ENCODE measurements around the gene KRR1.

KRR1 gene

DNA sequence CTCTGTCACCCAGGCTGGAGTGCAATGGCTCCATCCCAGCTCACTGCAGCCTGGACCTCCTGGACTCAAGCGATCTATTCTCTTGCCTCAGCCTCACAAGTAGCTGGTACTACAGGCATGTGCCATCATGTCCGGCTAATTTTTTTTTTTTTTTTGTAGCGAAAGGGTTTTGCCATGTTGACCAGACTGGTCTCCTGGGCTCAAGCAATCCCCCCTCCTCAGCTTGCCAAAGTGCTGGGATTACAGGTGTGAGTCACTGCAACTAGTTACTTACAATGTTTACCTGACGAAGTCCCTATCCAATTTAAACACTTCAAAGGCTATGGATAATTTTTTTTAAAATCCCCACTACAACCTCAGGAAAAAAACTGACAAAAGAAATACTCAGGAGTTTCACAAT is 1.8 kb downstream of the KRR1 start:
- H3K23ac ChIP-seq (ENCODE audit: low read length) = no peak overlapping the region
- H3K36me3 ChIP-seq (ENCODE audit: control insufficient read depth in 1 of 2, insufficient read depth in 2 of 2, low read length in 2 of 2) = no peaks in the 10 kb centered on the region
- H4K8ac ChIP-seq (ENCODE audit: low read depth, low read length) = no peak overlapping the region
- H3K79me1 ChIP-seq (ENCODE audit: low read length) = peaks cover 5% of the 10 kb centered on the region
- H3K27ac ChIP-seq (ENCODE audit: low read depth, low read length) = no peak overlapping the region
- H3K79me2 ChIP-seq (ENCODE audit: control insufficient read depth, insufficient read depth, low read length, poor library complexity) = peaks cover 5% of the 10 kb centered on the region
- H4K12ac ChIP-seq (ENCODE audit: low read depth, low read length) = no peak overlapping the region
- H4K91ac ChIP-seq (ENCODE audit: low read depth, low read length) = no peak overlapping the region
- no peak overlapping the region for H3K4me2 ChIP-seq (ENCODE audit: low read length)
- no peaks in the 10 kb centered on the region for H3K27me3 ChIP-seq (ENCODE audit: insufficient read depth, low read length)
- no peak overlapping the region for H2AFZ ChIP-seq (ENCODE audit: insufficient read depth, low read length, poor library complexity)
- no peak overlapping the region for H2BK120ac ChIP-seq (ENCODE audit: insufficient read depth, low read length, poor library complexity)
- H2BK5ac ChIP-seq (ENCODE audit: low read depth, low read length, poor library complexity) = no peak overlapping the region
- no peak overlapping the region for H2AK5ac ChIP-seq (ENCODE audit: low read length)
- no peaks in the 10 kb centered on the region for H3K9me3 ChIP-seq (ENCODE audit: insufficient read depth, low read depth, low read length)
- no CpG with 5 or more reads among the region's 4 CpGs for WGBS (ENCODE audit: extremely low coverage, insufficient coverage, insufficient read length)
- no peak overlapping the region for H3K9ac ChIP-seq (ENCODE audit: low read length)
- no peak overlapping the region for H3K18ac ChIP-seq (ENCODE audit: low read length)
- no peak overlapping the region for H3K14ac ChIP-seq (ENCODE audit: low read length)
- DNase-seq = no peak
- H2BK12ac ChIP-seq (ENCODE audit: low read length) = no peak overlapping the region
- H3K4me1 ChIP-seq (ENCODE audit: control insufficient read depth in 1 of 2, insufficient read depth in 2 of 2, low read length in 2 of 2) = peaks cover 0 to 2% of the 10 kb centered on the region in 2 experiments
- peak overlapping the region; percentile 12 for H3K4ac ChIP-seq (ENCODE audit: low read depth, low read length)
- no peak overlapping the region for H3K4me3 ChIP-seq (ENCODE audit: low read depth, low read length)

DNA sequence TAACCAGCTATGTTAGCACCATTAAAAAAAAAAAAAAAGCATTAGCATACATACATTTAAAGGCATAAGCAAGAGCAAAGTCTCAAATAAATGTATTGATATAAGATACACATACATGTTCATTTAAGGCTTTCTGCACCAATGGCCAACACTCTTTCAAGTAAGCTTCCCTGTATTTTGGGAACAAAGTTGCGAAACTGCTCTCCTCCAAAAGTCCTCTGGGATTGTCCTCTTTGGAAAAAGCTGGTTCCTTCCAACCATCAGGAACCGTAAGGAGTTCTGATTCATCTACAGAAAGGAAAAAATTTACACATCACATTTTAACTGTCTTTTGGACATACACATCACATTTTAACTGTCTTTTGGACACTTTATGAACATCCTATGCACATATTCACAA is 3.2 kb downstream of the KRR1 start:
- H3K9ac ChIP-seq (ENCODE audit: low read length) = no peak overlapping the region
- no peak overlapping the region for H3K23ac ChIP-seq (ENCODE audit: low read length)

DNA sequence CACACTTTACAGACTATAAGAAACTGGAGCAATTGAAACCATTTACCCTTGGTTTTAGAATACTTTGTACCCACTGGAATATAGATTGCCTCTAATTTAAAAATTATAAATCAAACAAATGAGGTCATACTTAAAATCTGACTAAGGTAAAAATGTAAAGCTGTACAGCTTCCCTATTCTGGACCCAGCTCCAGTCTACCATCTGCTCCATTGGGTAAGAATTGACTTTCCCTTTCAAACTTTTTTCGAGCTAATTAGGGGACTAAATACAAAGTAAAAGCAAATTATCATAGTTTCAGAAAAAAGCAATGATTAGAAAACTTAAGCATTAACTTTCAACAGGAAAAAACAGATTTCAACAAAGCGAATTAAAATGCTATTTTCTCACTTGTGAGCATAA is 4.3 kb downstream of the KRR1 start:
- no peak overlapping the region for H4K12ac ChIP-seq (ENCODE audit: low read depth, low read length)
- no peak overlapping the region for H3K4me3 ChIP-seq (ENCODE audit: low read depth, low read length)
- H3K4me1 ChIP-seq (ENCODE audit: control insufficient read depth in 1 of 2, insufficient read depth in 2 of 2, low read length in 2 of 2) = peaks cover 0 to 2% of the 10 kb centered on the region in 2 experiments
- no peaks in the 10 kb centered on the region for H3K27me3 ChIP-seq (ENCODE audit: insufficient read depth, low read length)
- H3K79me2 ChIP-seq (ENCODE audit: control insufficient read depth, insufficient read depth, low read length, poor library complexity) = peaks cover 5% of the 10 kb centered on the region
- H3K4ac ChIP-seq (ENCODE audit: low read depth, low read length) = no peak overlapping the region
- H2AFZ ChIP-seq (ENCODE audit: insufficient read depth, low read length, poor library complexity) = no peak overlapping the region
- no peak overlapping the region for H3K27ac ChIP-seq (ENCODE audit: low read depth, low read length)
- no peak overlapping the region for H3K14ac ChIP-seq (ENCODE audit: low read length)
- DNase-seq = no peak
- H3K79me1 ChIP-seq (ENCODE audit: low read length) = peaks cover 5% of the 10 kb centered on the region
- no peak overlapping the region for H2AK5ac ChIP-seq (ENCODE audit: low read length)
- H3K23ac ChIP-seq (ENCODE audit: low read length) = no peak overlapping the region
- H4K91ac ChIP-seq (ENCODE audit: low read depth, low read length) = no peak overlapping the region
- H2BK120ac ChIP-seq (ENCODE audit: insufficient read depth, low read length, poor library complexity) = no peak overlapping the region
- no peak overlapping the region for H3K18ac ChIP-seq (ENCODE audit: low read length)
- peaks cover 0 to 3% of the 10 kb centered on the region in 2 experiments for H3K36me3 ChIP-seq (ENCODE audit: control insufficient read depth in 1 of 2, insufficient read depth in 2 of 2, low read length in 2 of 2)
- H2BK5ac ChIP-seq (ENCODE audit: low read depth, low read length, poor library complexity) = no peak overlapping the region
- H3K4me2 ChIP-seq (ENCODE audit: low read length) = no peak overlapping the region
- no peak overlapping the region for H3K9ac ChIP-seq (ENCODE audit: low read length)
- H2BK12ac ChIP-seq (ENCODE audit: low read length) = no peak overlapping the region
- no CpG with 5 or more reads among the region's 2 CpGs for WGBS (ENCODE audit: extremely low coverage, insufficient coverage, insufficient read length)
- no peaks in the 10 kb centered on the region for H3K9me3 ChIP-seq (ENCODE audit: insufficient read depth, low read depth, low read length)
- no peak overlapping the region for H4K8ac ChIP-seq (ENCODE audit: low read depth, low read length)

More for the DNA sequence above, 3.2 kb downstream of the KRR1 start:
- Histone ChIP-seq H2AK5ac (ENCODE audit: low read length) (no peak overlapping the region), H3K27me3 (ENCODE audit: insufficient read depth, low read length) (no peaks in the 10 kb centered on the region), H4K91ac (ENCODE audit: low read depth, low read length) (no peak overlapping the region), H3K18ac (ENCODE audit: low read length) (no peak overlapping the region), H4K8ac (ENCODE audit: low read depth, low read length) (no peak overlapping the region), H4K12ac (ENCODE audit: low read depth, low read length) (no peak overlapping the region), H2BK120ac (ENCODE audit: insufficient read depth, low read length, poor library complexity) (no peak overlapping the region), H2BK5ac (ENCODE audit: low read depth, low read length, poor library complexity) (no peak overlapping the region), H3K4me3 (ENCODE audit: low read depth, low read length) (no peak overlapping the region), H3K4ac (ENCODE audit: low read depth, low read length) (no peak overlapping the region), H3K36me3 (ENCODE audit: control insufficient read depth in 1 of 2, insufficient read depth in 2 of 2, low read length in 2 of 2) (peaks cover 0 to 3% of the 10 kb centered on the region in 2 experiments), H3K4me2 (ENCODE audit: low read length) (no peak overlapping the region), H3K14ac (ENCODE audit: low read length) (no peak overlapping the region), H3K79me1 (ENCODE audit: low read length) (peaks cover 5% of the 10 kb centered on the region), H2BK12ac (ENCODE audit: low read length) (no peak overlapping the region), H3K4me1 (ENCODE audit: control insufficient read depth in 1 of 2, insufficient read depth in 2 of 2, low read length in 2 of 2) (peaks cover 0 to 2% of the 10 kb centered on the region in 2 experiments), H3K79me2 (ENCODE audit: control insufficient read depth, insufficient read depth, low read length, poor library complexity) (peaks cover 5% of the 10 kb centered on the region), H3K27ac (ENCODE audit: low read depth, low read length) (no peak overlapping the region), H2AFZ (ENCODE audit: insufficient read depth, low read length, poor library complexity) (no peak overlapping the region), H3K9me3 (ENCODE audit: insufficient read depth, low read depth, low read length) (no peaks in the 10 kb centered on the region)
- DNase-seq = no peak
- no CpG with 5 or more reads among the region's 2 CpGs for WGBS (ENCODE audit: extremely low coverage, insufficient coverage, insufficient read length)

DNA sequence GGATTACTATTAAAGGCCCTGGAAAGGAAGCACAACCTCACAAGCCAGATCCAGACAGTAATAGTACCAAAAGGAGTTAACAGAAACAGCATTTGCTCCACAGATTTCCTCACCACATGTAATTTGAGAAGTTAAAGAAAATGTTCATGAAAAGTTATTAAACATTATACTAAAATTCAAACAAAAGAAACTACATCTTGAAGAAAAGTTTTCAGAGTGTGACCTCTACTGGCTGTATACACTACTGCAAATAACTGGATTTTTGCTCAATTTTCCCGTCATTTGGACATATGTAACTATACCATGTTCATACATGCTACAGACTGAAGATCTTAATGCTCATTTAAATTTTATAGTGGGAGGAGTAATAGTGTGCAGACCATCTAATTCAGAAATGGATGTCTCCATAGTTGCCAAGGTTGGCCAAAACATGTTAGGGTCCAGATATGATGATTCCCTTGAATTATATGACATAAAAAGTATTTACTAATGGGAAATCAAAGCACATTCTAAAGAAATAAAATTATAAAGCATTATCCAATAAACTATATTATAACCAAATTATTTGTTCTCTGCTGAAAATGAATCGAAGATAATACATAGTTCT is 5.6 kb downstream of the KRR1 start:
- Histone ChIP-seq H3K18ac (ENCODE audit: low read length) (no peak overlapping the region), H2BK5ac (ENCODE audit: low read depth, low read length, poor library complexity) (no peak overlapping the region), H4K12ac (ENCODE audit: low read depth, low read length) (no peak overlapping the region), H3K4ac (ENCODE audit: low read depth, low read length) (no peak overlapping the region), H3K79me1 (ENCODE audit: low read length) (no peaks in the 10 kb centered on the region), H3K79me2 (ENCODE audit: control insufficient read depth, insufficient read depth, low read length, poor library complexity) (no peaks in the 10 kb centered on the region), H3K4me1 (ENCODE audit: control insufficient read depth in 1 of 2, insufficient read depth in 2 of 2, low read length in 2 of 2) (peaks cover 0 to 2% of the 10 kb centered on the region in 2 experiments), H3K4me3 (ENCODE audit: low read depth, low read length) (no peak overlapping the region), H3K4me2 (ENCODE audit: low read length) (no peak overlapping the region), H2AFZ (ENCODE audit: insufficient read depth, low read length, poor library complexity) (no peak overlapping the region), H3K27ac (ENCODE audit: low read depth, low read length) (no peak overlapping the region), H4K8ac (ENCODE audit: low read depth, low read length) (no peak overlapping the region), H3K9me3 (ENCODE audit: insufficient read depth, low read depth, low read length) (no peaks in the 10 kb centered on the region), H2AK5ac (ENCODE audit: low read length) (no peak overlapping the region), H2BK12ac (ENCODE audit: low read length) (no peak overlapping the region), H2BK120ac (ENCODE audit: insufficient read depth, low read length, poor library complexity) (no peak overlapping the region), H3K14ac (ENCODE audit: low read length) (no peak overlapping the region), H3K36me3 (ENCODE audit: control insufficient read depth in 1 of 2, insufficient read depth in 2 of 2, low read length in 2 of 2) (peaks cover 0 to 6% of the 10 kb centered on the region in 2 experiments), H3K9ac (ENCODE audit: low read length) (no peak overlapping the region), H4K91ac (ENCODE audit: low read depth, low read length) (no peak overlapping the region), H3K23ac (ENCODE audit: low read length) (no peak overlapping the region), H3K27me3 (ENCODE audit: insufficient read depth, low read length) (no peaks in the 10 kb centered on the region)
- peak in 1 of 2 donors; percentile 62 for DNase-seq
- no CpG with 5 or more reads among the region's 2 CpGs for WGBS (ENCODE audit: extremely low coverage, insufficient coverage, insufficient read length)
